ENCODE measurements around the gene NAA80. TPM values are rescaled to one million over a fixed set of nuclear protein-coding genes. Genes with fewer than 3 reads are reported as not detected.
A peak's percentile ranks its signal among the peaks of the same experiment; 100 is the strongest.

The NAA80 gene
- total RNA-seq, 2 donors from 2014 or later, result 4.4 to 11.2 TPM

DNA sequence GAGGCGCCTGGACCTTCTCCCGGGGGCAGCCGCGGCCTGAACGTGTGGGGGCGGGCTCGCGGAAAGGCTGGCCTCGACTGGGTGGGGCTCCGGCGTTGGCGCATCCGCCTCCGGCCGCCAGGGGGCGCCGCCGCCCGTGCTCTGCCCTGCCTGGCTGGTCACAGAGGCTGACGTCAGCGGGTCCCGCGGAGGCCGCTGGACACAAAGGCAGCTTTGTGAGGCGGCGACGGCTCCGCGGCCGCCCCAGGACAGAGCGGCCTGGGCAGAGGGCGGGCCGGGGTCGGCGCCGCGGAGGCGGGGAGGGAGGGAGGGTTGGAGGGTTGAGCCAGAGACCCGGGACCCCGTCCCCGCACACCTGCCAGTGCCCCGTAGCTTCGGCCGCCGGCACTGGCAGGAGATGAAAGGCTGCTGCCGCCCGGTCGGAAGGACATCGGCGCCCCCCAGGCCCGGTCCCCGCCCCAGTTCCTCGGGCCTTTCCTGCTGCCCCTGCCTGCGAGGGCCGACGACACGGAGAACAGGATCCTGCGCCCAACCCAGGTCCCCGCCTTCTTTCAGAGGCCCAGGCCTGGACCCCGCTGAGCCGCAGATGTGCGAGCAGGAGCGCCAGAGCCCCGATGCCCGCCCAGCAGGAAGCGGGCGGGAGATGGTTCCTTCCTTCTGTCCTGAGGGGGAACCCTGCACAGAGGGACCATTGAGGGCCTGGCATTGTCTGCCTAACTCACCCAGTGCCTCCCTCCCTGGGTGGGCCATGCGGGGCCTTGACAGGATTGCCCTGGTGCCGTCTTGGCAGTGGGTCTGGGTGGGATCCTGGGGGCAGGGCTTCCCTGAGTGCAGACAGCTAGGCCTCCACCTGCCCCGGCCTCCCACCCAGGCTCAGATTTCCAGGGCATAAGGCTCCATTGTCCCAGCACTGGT, 38.9 kb downstream of the NAA80 start:
- ATAC-seq, result peak; percentile 82
- peak; percentile 69 to 81 (median 70) for TF ChIP-seq POLR2A (IDR thresholded peaks at IDR 0.05)
- TF ChIP-seq, protein P1, sequence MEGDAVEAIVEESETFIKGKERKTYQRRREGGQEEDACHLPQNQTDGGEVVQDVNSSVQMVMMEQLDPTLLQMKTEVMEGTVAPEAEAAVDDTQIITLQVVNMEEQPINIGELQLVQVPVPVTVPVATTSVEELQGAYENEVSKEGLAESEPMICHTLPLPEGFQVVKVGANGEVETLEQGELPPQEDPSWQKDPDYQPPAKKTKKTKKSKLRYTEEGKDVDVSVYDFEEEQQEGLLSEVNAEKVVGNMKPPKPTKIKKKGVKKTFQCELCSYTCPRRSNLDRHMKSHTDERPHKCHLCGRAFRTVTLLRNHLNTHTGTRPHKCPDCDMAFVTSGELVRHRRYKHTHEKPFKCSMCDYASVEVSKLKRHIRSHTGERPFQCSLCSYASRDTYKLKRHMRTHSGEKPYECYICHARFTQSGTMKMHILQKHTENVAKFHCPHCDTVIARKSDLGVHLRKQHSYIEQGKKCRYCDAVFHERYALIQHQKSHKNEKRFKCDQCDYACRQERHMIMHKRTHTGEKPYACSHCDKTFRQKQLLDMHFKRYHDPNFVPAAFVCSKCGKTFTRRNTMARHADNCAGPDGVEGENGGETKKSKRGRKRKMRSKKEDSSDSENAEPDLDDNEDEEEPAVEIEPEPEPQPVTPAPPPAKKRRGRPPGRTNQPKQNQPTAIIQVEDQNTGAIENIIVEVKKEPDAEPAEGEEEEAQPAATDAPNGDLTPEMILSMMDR (IDR thresholded peaks at IDR 0.05), result peak; percentile 93 to 100 (median 100)
- Histone ChIP-seq H3K27ac (peak overlapping the region; percentile 91 to 94 (median 93)), H3K27me3 (no peaks in the 10 kb centered on the region), H3K4me3 (peak overlapping the region in 1 of 2 donors; percentile 10), H3K4me1 (peaks cover 39% of the 10 kb centered on the region), H3K9me3 (no peaks in the 10 kb centered on the region), H3K36me3 (replicated peaks in 1 of 2; ENCODE audit: insufficient read depth in 1 of 2, low read depth in 2 of 2) (peaks cover 4 to 14% of the 10 kb centered on the region in 2 donors)
- DNase-seq, result peak; percentile 95 to 97 (median 96)
- intact Hi-C loops (cut with DNase I), result no loop called here
- 1% methylated on average over 14 to 62 of the region's 70 CpGs for WGBS, 2 donors

DNA sequence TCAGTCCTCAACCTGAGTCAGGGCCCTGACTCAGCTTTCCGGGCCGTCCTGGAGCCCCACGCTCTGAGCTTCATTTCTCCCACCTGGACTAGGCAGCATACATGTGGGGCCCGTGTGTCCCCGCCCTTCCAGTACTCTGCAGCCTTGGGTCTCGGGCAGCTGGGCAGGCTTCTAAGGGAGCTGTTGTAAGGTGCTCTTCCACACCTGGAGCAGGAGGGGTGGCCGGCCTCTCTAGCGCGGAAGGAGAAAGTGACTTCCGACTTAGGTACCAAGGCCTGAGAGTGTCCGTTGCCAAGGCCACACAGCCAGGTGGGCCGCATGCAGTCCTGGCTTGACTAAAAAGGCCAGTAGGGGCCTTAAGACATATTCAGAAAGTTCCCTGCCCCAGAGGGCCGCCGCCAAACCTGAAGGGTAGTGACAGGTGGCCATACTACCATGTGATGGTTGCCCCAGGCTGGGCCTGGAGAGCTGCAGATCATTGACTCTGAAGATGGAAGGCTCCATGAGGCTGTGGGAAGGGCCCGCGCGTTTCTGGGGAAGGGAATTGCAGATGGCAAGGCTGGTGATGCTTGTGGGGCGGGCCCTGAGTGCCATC, 39.7 kb downstream of the NAA80 start:
- intact Hi-C loops (cut with DNase I), result no loop called here
- Histone ChIP-seq H3K27me3 (no peaks in the 10 kb centered on the region), H3K4me3 (no peak overlapping the region), H3K36me3 (replicated peaks in 1 of 2; ENCODE audit: insufficient read depth in 1 of 2, low read depth in 2 of 2) (peaks cover 4 to 14% of the 10 kb centered on the region in 2 donors), H3K9me3 (no peaks in the 10 kb centered on the region), H3K27ac (peak overlapping the region; percentile 91 to 94 (median 93)), H3K4me1 (peaks cover 31% of the 10 kb centered on the region)
- no peak for DNase-seq
- ATAC-seq, result peak; percentile 2
- TF ChIP-seq POLR2A (IDR thresholded peaks at IDR 0.05), result no peak
- TF ChIP-seq, protein P1 (IDR thresholded peaks at IDR 0.05), result no peak
- WGBS, 2 donors, result 41 to 52% methylated on average over 3 to 17 of the region's 18 CpGs

DNA sequence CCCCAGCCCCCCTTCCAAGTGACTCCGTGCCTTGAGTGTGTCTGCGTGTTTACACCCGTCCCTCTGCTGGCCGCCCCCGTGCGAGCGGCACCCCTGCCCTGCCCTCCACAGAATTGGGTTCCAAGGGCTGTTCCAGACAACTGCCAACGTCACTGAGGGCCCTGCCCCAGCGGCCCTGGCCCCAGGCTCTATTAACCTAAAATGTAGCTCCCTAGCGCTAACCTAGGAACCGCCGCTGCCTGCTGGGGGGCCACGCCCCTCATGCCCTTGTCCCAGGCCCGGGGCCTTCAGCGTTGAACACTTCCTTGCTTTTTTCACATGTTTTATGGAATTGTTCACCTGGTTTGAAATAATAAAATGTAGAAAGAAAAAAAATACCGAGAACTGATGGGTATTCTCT, 40.2 kb downstream of the NAA80 start:
- Histone ChIP-seq H3K4me1 (peaks cover 26% of the 10 kb centered on the region), H3K27ac (peak overlapping the region in 3 of 4 donors; percentile 93 to 94 (median 93)), H3K36me3 (replicated peaks in 1 of 2; ENCODE audit: insufficient read depth in 1 of 2, low read depth in 2 of 2) (peaks cover 4 to 14% of the 10 kb centered on the region in 2 donors), H3K27me3 (no peaks in the 10 kb centered on the region), H3K9me3 (no peaks in the 10 kb centered on the region), H3K4me3 (no peak overlapping the region)
- DNase-seq (no peak), ATAC-seq (no peak)
- 83 to 86% methylated on average over 16 of the region's 16 CpGs for WGBS, 2 donors
- intact Hi-C loops (cut with DNase I), result no loop called here
- TF ChIP-seq, protein P1 (IDR thresholded peaks at IDR 0.05), result no peak
- no peak for TF ChIP-seq POLR2A (IDR thresholded peaks at IDR 0.05)

DNA sequence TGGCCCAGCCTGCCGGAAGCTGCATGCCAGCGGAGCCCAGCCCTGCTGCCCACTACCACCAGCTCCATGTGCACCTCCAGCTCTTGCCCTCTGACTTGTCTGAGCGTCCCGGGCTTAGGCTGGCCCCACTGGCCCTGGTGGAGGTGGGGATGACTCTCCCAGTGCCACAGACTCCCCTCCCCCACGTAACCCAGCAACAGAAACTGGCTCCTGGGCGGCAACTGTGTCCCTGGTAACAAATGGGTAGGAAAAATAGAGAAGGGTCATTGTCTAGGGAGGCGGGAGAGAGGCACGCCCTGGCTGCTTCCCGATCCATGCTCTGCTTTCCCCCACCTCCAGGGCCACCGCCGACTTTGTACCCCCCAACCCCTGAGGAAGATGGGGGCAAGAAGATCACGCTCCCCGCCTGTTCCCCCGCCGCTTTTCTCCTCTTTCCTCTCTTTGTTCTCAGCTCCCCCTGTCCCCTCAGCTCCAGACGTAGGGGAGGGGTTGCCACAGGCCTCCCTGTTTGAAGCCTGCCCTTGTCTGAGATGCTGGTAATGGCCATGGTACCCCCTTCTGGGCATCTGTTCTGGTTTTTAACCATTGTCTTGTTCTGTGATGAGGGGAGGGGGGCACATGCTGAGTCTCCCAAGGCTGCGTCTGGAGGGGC, 41.0 kb downstream of the NAA80 start:
- H3K27ac ChIP-seq, result no peak overlapping the region
- 86 to 87% methylated on average over 15 to 17 of the region's 17 CpGs for WGBS, 2 donors
- H3K9me3 ChIP-seq, result no peaks in the 10 kb centered on the region
- no peaks in the 10 kb centered on the region for H3K27me3 ChIP-seq
- no peak overlapping the region for H3K4me3 ChIP-seq
- ATAC-seq, result no peak
- TF ChIP-seq POLR2A (IDR thresholded peaks at IDR 0.05), result no peak
- TF ChIP-seq, protein P1 (IDR thresholded peaks at IDR 0.05), result no peak
- intact Hi-C loops (cut with DNase I), result no loop called here
- H3K36me3 ChIP-seq (replicated peaks in 1 of 2; ENCODE audit: insufficient read depth in 1 of 2, low read depth in 2 of 2), result peaks cover 4 to 14% of the 10 kb centered on the region in 2 donors
- peaks cover 24% of the 10 kb centered on the region for H3K4me1 ChIP-seq
- no peak for DNase-seq

Data from body of pancreas (tissue), 4 donors.